GM12878 (cell line): ENCODE data around the gene ZNF669. TPM values are rescaled to one million over a fixed set of nuclear protein-coding genes. Genes with fewer than 3 reads are reported as not detected.

Experiments
- ATAC-seq: fragments of 200-7000 bp; cut with Tn5 transposase; 3 replicates; pipeline ENCODE4 v1.9.1; 2020; ENCODE audit warnings: mild to moderate bottlenecking, moderate library complexity
- BruUV-seq: library from RNA; stranded (reverse); fragments of 400-500 nt; replicated peaks from 2 replicates; lab custom pipeline; 2021; lab: Mats Ljungman, UMichigan
- CTCF ChIA-PET: fragments of 300-600 bp; sonication (Branson Sonifier 250); formaldehyde crosslinking; extraction: SDS; loops from one replicate; lab custom pipeline; 2021; ENCODE audit warnings: inconsistent platforms; lab: Yijun Ruan, JAX
- POLR2A ChIA-PET: fragments of 350-600 bp; formaldehyde crosslinking; extraction: SDS; loops from one replicate; lab custom pipeline; 2021; ENCODE audit warnings: inconsistent platforms; lab: Charles Lee
- RAD21 ChIA-PET: fragments of 300-600 bp; sonication (Branson Sonifier 250); formaldehyde crosslinking; loops from one replicate; lab custom pipeline; 2023; ENCODE audit warnings: antibody characterized with exemption; ENCODE audit not compliant: unreplicated experiment; lab: Charles Lee
- SMC1A ChIA-PET: fragments of 300-600 bp; sonication (Branson Sonifier 250); formaldehyde crosslinking; loops from one replicate; lab custom pipeline; 2023; ENCODE audit not compliant: unreplicated experiment, uncharacterized antibody; lab: Charles Lee
- DNase-seq: peaks from one replicate; pipeline ENCODE4 v3.0.0-alpha.2; 2011; ENCODE audit warnings: low read depth, low spot score
- FAIRE-seq: peaks from 3 replicates; lab custom pipeline; 2011; peaks lifted over from hg19 to GRCh38; lab: Jason Lieb, UNC
- H2AFZ ChIP-seq: 2 replicates; pipeline ENCODE4 v1.6.0; 2011; ENCODE audit warnings: low read depth, low read length, control low read depth; ENCODE audit not compliant: control insufficient read depth
- H3K27ac ChIP-seq: 2 replicates; pipeline ENCODE4 v1.5.1; 2011; ENCODE audit warnings: control low read depth; ENCODE audit not compliant: control insufficient read depth, insufficient read depth
- H3K27me3 ChIP-seq, 2 experiments: replicated peaks in 1 of 2; 2 replicates each; pipeline versions ENCODE4 v1.6.0 to v1.6.1; 2011; ENCODE audit warnings: low read length in 1 of 2; ENCODE audit not compliant: control insufficient read depth in 2 of 2, insufficient read depth in 2 of 2
- H3K36me3 ChIP-seq, 2 experiments: 2 replicates each; pipeline ENCODE4 v1.5.1; 2011; ENCODE audit warnings: low read length in 1 of 2; ENCODE audit not compliant: control insufficient read depth in 2 of 2, insufficient read depth in 2 of 2
- H3K4me1 ChIP-seq: 2 replicates; pipeline ENCODE4 v1.6.1; 2011; ENCODE audit warnings: mild to moderate bottlenecking, low read length, moderate library complexity, mixed read lengths; ENCODE audit not compliant: control insufficient read depth, insufficient read depth
- H3K4me2 ChIP-seq: 2 replicates; pipeline ENCODE4 v1.6.0; 2011; ENCODE audit warnings: control low read depth; ENCODE audit not compliant: control insufficient read depth, insufficient read depth
- H3K4me3 ChIP-seq: fragments of 200-600 bp; sonication (generic); 2 replicates; pipeline ENCODE4 v1.5.1; 2016
- H3K79me2 ChIP-seq: 2 replicates; pipeline ENCODE4 v1.6.0; 2011; ENCODE audit warnings: low read length; ENCODE audit not compliant: control insufficient read depth, insufficient read depth
- H3K9ac ChIP-seq: 2 replicates; pipeline ENCODE4 v1.8.0; 2011; ENCODE audit warnings: low read length, control low read depth, mixed read lengths; ENCODE audit not compliant: control insufficient read depth, insufficient read depth
- H3K9me3 ChIP-seq: replicated peaks from 3 replicates; pipeline ENCODE4 v1.5.1; 2011; ENCODE audit warnings: mild to moderate bottlenecking, low read length; ENCODE audit not compliant: control insufficient read depth, insufficient read depth
- H4K20me1 ChIP-seq: 2 replicates; pipeline ENCODE4 v1.6.0; 2011; ENCODE audit not compliant: control insufficient read depth, insufficient read depth
- CEBPB ChIP-seq, 2 experiments: fragments of 150-350 bp in 1 of 2; IDR thresholded peaks; 2 replicates each; pipeline ENCODE4 v1.6.1; 2012 to 2014; ENCODE audit warnings: low read depth in 2 of 2, low read length in 2 of 2, borderline replicate concordance in 1 of 2, inconsistent platforms in 1 of 2
- E2F4 ChIP-seq: IDR thresholded peaks from 2 replicates; pipeline ENCODE4 v1.6.1; 2012; ENCODE audit warnings: low read depth, low read length, improper control_type of control experiment
- NR2C2 ChIP-seq: IDR thresholded peaks from 2 replicates; pipeline ENCODE4 v1.6.1; 2011; ENCODE audit warnings: borderline replicate concordance, low read depth; ENCODE audit not compliant: control insufficient read depth, insufficient read length
- SPI1 ChIP-seq: IDR thresholded peaks from 2 replicates; pipeline ENCODE4 v1.6.1; 2011; ENCODE audit warnings: low read depth, mild to moderate bottlenecking, low read length, moderate library complexity, borderline replicate concordance; ENCODE audit not compliant: insufficient read depth
- ZBTB4 ChIP-seq: fragments of 450-650 bp; formaldehyde crosslinking; IDR thresholded peaks from 2 replicates; pipeline ENCODE4 v1.4.0; 2022; ENCODE audit warnings: mild to moderate bottlenecking, moderate library complexity
- ZZZ3 ChIP-seq: IDR thresholded peaks from 2 replicates; pipeline ENCODE4 v1.6.1; 2011; ENCODE audit warnings: low read depth; ENCODE audit not compliant: control insufficient read depth, insufficient read length
- WGBS: methylation state at CpG from one replicate; pipeline ENCODE4 v1.1.6; 2016; ENCODE audit warnings: low lambda C conversion rate; ENCODE audit not compliant: insufficient replicate concordance, insufficient coverage; ENCODE audit errors: missing lambda C conversion rate; 5-methylcytosine and 5-hydroxymethylcytosine counted together
- in situ Hi-C: fragments of 300-500 bp; cut with MboI; formaldehyde crosslinking; loops from 9 replicates; pipeline ENCODE4 v1.14.3; 2018; ENCODE audit warnings: mixed read lengths
- intact Hi-C: fragments of 100-400 bp; cut with micrococcal nuclease; formaldehyde crosslinking; loops from one replicate; pipeline ENCODE4 v1.14.2; 2022; ENCODE audit not compliant: unreplicated experiment
- polyA plus RNA-seq, 11 experiments: library from polyadenylated mRNA; depleted of rRNA in 4 of 11; unstranded in 6 of 11; stranded (reverse) in 5 of 11; fragments of >200 nt; fragmentation: Nextera tagmentation in 4 of 11; fragmentation: Illumina TruSeq in 1 of 11; extraction: Ambion mirVana in 4 of 11; extraction: Trizol in 1 of 11; gene quantifications; 1 replicate in 1 of 11; 2 replicates in 10 of 11; pipeline versions ENCODE4 v1.2.1 to v1.2.3, GENCODE V29; 2011 to 2016; ENCODE audit warnings: inconsistent platforms in 2 of 11, missing spikeins in 2 of 11, low read depth in 1 of 11
- total RNA-seq, 4 experiments: library from RNA; depleted of rRNA in 3 of 4; stranded (reverse); fragments of >200 nt in 3 of 4; fragmentation: Illumina TruSeq in 1 of 4; extraction: Trizol in 1 of 4; gene quantifications; 2 replicates each; pipeline versions ENCODE4 v1.2.1 to v1.2.3, GENCODE V29; 2013 to 2021

The ZNF669 gene
- total and polyA plus RNA-seq, 10 of the 15 experiments (the other 5 are each of a cell fraction or from before 2014, with no cell fraction given): 4.8 to 11.1 (median 5.8) TPM

- TF ChIP-seq NR2C2 (no peak), ZZZ3 (no peak), SPI1 (no peak)
Measured at GRCh38 chr1:247064304-247064703, 39.9 kb downstream of the ZNF669 start (continued).

- Histone ChIP-seq H3K9me3 (peaks cover 9% of the 10 kb centered on the region; the same call in 2 of the 3 replicates), H3K36me3 (no peaks in the 10 kb centered on the region; a peak in 1 of 4 replicates), H3K4me3 (no peak overlapping the region), H3K27ac (no peak overlapping the region), H3K27me3 (no peaks in the 10 kb centered on the region), H3K4me1 (no peaks in the 10 kb centered on the region), H3K9ac (no peak overlapping the region), H3K4me2 (no peak overlapping the region), H2AFZ (no peak overlapping the region), H4K20me1 (no peaks in the 10 kb centered on the region), H3K79me2 (peaks cover 1% of the 10 kb centered on the region; the same call in 1 of the 2 replicates)
- TF ChIP-seq E2F4 (no peak), ZBTB4 (CRISPR knock-in tag) (no peak), CEBPB (IDR thresholded peaks at IDR 0.05; ENCODE audit: borderline replicate concordance in 1 of 2, low read depth in 2 of 2, low read length in 2 of 2) (no peak)
- FAIRE-seq: no peak
- ChIA-PET SMC1A (no interaction called here), CTCF (no interaction called here), POLR2A (no interaction called here), RAD21 (no interaction called here)
- in situ Hi-C loops: no loop called here
- intact Hi-C loops: no loop called here
- WGBS: 85% methylated on average over 4 of the region's 4 CpGs
- ATAC-seq: no peak
- no TSS peak for BruUV-seq
- no peak for DNase-seq
Measured at GRCh38 chr1:247060771-247061170, 43.4 kb downstream of the ZNF669 start.
